GM19395 (cell line): Measurements from ENCODE around the gene LCE1A.

ENCODE experiments used
- ATAC-seq: cut with Tn5 transposase; IDR thresholded peaks from one replicate; pipeline ENCODE4 v1.9.1; 2021; ENCODE audit warnings: mild to moderate bottlenecking, moderate library complexity; ENCODE audit not compliant: unreplicated experiment

Gene LCE1A

DNA sequence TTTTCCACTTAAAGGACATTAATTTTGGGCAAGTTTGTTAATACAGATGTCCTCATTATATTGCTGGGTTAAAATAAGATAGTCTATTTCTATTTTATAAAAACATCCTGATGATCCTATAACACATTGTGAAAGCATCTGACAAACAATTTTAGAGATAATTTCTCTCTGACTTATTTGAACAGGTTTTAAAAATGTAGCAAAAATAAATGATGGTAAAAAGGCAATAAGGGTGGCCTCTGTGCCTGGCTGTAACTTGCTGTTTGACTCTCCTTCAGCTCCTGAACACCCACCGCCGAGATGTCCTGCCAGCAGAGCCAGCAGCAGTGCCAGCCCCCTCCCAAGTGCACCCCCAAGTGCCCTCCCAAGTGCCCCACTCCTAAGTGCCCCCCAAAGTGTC is at the start of gene LCE1A:
Gene LCE1A (plus strand): TSS at position 301 of the 400 bp plus-strand sequence. CDS start 0 bp downstream, at position 301.
- ATAC-seq: no peak

- ATAC-seq: no peak
These were observed 49.6 kb upstream of the LCE1A start for GRCh38 chr1:152777510-152778137.

DNA sequence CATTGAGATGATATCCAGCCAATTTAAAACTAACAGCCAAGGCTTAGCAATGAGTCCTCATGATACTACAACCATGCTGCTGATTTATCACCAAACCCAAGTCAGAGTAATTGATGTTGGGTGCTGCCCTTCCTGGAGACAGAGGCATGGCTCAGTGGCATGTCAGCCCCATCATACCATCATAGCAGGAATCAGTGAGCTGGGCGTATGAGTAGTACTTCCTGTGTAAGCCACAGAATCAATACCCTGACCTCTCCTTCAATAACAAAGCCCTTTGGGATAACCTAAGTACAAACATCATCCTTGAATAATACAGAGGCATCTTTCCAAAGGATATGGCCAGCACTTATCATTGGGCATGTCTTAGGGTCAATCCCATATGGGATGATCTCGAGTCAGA is 44.2 kb upstream of the LCE1A start:
- no peak for ATAC-seq

DNA sequence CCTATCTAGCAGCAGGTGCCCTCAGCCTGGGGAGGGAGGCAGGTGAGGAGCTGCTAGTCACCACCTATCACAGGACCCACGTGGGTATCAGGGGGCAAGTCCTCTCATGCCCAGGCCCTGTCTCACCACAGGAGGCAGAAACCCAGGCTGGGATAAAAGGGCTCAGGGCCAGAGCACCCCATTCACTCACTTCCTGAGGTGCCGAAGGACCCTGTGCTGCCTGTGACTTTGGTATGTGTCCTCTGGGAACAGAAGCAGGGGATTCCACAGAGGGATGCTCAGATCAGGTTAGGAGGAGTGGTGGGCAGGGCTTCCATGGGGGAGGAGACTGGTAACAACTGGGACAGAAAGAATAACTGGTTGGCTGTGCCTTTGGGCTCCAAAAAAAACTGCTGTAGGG is 41.2 kb upstream of the LCE1A start, which contains the start of gene LCE1E:
Gene LCE1E (plus strand): TSS at position 181 of the 400 bp plus-strand sequence. CDS start 1,043 bp downstream, outside the sequence.
- no peak for ATAC-seq

- no peak for ATAC-seq
These were observed 31.6 kb upstream of the LCE1A start for GRCh38 chr1:152795686-152796085.

GRCh38 chr1:152796421-152796820 is 30.9 kb upstream of the LCE1A start, which contains the start of gene LCE1D:
TSS of gene LCE1D (plus strand) at chr1:152796721. CDS start at chr1:152797795, 1,074 bp downstream.
- ATAC-seq: no peak

DNA sequence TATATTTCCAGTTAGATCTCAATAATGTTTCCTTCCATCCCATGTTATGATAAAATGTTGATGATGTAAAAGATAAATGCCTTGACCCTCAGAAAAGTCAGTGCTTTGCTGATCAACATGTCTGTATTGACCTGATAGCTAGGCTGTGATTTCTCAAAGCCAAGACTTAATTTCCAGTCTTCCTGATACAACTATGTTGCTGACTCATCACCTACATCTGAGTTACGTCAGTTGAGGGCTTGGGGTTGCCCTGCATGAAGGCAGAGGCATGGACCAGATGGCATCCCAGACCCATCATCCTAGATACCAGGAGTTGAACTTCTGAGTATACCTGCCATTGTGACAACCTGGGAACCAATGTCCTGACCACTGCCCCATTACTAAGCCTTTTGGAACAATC is 25.9 kb upstream of the LCE1A start:
- no peak for ATAC-seq

DNA sequence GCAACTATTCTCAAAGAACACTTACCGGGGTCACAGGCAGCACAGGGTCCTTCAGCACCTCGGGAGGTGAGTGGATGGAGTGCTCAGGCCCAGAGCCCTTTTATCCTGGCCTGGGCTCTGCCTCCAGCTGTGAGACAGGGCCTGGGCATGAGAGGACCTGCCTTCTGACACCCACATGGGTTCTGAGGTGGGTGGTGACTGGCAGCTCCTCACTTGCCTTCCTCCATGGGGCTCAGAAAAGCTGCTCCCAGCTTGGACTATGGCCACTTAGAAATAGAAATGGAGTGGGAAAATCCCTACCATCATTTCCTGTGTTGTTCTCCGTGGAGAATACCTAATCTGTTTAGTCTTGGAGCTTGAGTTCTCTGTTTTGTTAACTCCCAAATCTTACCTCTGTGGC is 20.7 kb upstream of the LCE1A start, which contains the start of gene LCE1C:
Gene LCE1C (minus strand): TSS at position 76 of the 400 bp plus-strand sequence. CDS start 1,173 bp downstream, outside the sequence.
- ATAC-seq: no peak

- ATAC-seq: no peak
These were observed 16.2 kb upstream of the LCE1A start for GRCh38 chr1:152811050-152811449.

DNA sequence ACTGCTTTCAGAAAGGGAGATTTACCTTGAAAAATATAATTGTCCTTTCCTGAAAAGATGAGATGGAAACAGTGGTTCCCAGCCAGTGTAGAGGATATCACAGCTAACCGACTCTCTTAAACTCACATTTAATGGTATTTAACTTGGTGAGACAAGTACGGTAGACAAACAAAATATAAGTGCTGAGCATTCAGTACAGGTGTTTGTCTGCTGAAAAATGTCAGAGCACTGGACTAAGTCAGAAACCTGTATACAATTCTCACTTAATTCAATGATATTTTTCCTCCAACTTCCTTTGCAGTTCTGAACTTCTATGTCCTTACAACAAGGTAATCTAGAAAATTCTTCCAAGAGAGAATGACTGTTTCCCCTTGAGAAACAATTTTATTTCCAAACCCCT is 15.6 kb upstream of the LCE1A start, which contains the start of gene LCE1B:
Gene LCE1B (plus strand): TSS at position 301 of the 400 bp plus-strand sequence. CDS start 476 bp downstream, outside the sequence.
- no peak for ATAC-seq

DNA sequence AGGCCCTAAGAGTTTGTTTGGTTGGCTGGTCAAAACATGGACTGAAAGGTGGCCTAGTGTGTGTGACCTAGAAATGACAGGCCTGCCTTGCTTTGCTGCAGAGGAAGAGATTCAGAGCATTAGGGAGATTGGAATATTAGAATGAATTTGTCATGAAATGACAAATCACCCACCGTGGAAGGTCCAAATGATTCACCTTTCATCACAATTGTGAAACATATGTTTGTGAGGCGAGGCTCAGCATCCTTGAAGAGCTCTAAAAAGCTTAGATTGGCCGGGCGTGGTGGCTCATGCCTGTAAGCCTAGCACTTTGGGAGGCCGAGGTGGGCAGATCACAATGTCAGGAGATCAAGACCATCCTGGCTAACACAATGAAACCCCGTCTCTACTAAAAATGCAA is 10.0 kb upstream of the LCE1A start:
- ATAC-seq: no peak

DNA sequence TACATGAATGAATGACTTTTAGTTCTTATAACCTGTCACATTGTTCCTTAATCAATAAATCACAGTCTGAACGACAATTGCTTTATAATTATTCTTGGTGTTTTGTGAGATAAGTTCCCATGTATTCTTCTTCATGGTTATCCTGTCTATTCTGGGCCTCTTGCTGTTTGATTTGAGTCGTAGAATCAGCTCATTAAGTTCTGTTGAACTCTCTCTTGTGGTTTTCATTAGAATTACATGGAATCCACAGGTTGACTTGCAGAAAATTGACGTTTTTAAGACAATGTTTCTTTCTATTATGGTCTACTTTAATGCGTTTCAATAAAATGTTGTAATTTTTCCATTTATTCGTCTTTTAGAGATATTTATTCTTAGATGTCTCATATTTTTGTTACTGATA is 4.0 kb upstream of the LCE1A start:
- ATAC-seq: no peak

- no peak for ATAC-seq
These were observed 2.3 kb upstream of the LCE1A start for GRCh38 chr1:152824964-152825363.

DNA sequence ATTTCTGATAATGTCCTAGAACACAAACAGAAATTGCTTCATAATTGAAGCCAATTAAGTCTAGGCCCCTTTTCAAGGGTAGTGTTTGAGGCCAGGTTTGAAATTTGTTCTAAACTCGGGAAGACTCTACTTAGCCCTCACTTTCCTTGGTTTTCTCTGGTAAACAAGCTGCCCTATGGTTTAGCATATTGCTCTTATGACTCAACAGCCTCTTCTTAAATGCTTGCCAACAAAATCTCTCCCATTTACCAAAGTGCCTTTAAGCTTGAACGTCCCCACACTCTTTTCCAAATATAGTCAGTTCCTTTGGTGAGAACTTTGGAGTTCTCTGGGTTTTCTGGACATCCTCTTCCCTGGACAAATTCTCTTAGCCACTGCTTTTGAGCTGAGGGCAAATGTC is 9.6 kb downstream of the LCE1A start:
- ATAC-seq: no peak

DNA sequence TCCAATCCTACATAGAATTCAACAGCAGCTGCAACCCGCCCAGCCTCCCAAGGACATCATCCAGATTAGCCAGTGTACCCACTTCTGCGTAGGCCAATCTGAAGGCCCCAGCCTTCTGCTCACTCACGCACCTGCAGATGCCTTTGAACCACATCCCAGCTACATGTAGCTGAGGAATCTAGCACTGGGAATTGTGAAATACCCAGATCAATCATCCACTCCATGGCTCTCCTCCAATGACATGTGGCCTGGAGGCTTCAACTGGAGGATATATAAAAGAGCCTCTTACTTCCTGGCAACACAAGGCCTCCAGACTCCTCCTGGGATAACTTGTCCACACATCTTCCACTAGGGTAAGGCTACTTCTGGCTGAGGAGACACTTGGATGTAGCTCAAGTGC is 15.3 kb downstream of the LCE1A start, which contains the start of gene LCE6A:
Gene LCE6A (plus strand): TSS at position 301 of the 400 bp plus-strand sequence. CDS start 665 bp downstream, outside the sequence.
- ATAC-seq: no peak

DNA sequence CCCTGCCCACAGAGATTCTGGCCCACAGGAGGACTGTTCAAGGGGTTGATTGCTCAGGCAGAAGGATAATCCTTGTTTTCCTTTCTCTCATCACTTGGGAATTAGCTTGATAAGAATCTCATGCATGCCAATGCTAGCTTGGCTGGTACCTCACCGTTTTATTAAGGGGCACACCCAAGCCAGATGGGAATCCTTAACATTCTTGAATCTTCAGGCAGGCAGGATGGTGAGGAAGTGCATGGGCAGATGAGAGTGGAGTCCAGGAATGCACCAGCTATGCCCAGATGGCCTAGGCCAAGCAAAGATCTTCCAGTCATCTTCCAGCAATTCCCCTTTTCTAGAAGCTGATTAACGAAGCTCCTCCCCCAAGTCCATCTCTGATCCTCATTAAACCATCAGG is 28.4 kb downstream of the LCE1A start:
- no peak for ATAC-seq

GRCh38 chr1:152858062-152858461 is 30.8 kb downstream of the LCE1A start:
- no peak for ATAC-seq

DNA sequence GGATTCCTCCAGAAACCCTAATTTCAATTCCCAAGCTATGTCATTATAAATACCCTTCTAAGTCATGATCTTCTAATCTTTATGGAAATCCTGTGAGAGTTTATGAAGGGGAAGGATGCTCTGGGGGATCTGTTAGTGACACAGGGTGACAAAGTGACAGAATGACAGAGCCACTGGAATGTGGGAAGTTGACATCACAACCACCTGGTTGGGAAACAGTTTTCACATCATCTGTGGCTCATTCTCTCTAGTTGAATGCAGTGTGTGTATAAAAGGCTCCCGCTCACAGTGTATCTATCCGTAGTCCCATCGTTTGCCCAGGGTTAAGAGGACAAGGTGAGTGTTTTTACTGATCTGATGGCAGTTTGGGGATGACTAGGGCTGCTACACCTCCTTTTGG is 32.4 kb downstream of the LCE1A start, which contains the start of gene LCE7A:
Gene LCE7A (plus strand): TSS at position 301 of the 400 bp plus-strand sequence. CDS start 702 bp downstream, outside the sequence.
- no peak for ATAC-seq

DNA sequence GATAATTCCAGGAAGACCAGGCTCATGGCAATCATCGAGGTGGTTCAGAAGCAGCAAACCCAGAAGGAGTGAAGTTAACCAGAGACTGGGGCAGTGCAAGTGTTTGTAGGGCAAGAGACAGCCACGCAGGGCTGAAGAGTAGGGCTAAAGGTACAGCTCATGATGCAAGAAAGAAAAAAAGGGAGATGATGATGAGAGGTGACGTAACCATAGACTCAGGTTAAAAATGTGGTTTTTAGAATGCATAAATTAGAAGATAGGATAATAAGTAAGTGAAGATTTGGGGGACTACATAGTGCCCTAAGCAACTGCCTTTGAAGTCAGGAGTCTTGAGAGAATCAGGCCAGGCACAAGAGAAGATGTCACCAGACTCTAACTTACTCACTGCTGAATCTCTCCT is 32.9 kb downstream of the LCE1A start:
- no peak for ATAC-seq

- no peak for ATAC-seq
These were observed 34.1 kb downstream of the LCE1A start for GRCh38 chr1:152861374-152861773.

DNA sequence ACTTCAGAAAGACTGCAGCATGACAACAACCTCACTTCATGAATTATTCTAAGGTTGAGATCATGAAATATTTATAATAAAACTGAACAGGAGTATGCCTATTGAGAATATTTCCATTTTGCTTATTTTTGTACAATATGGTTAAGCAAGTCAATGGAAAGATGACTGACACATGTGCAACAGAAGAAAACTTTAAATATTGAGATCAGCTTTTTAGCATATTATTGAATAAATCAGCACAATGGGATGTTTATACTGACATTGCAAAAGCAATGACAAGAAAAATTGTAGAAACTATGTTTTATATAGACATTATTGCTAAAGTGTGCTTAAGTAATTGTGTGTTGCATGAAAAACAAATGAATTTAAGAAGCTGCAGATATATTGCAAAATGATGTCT is 37.2 kb downstream of the LCE1A start:
- no peak for ATAC-seq

DNA sequence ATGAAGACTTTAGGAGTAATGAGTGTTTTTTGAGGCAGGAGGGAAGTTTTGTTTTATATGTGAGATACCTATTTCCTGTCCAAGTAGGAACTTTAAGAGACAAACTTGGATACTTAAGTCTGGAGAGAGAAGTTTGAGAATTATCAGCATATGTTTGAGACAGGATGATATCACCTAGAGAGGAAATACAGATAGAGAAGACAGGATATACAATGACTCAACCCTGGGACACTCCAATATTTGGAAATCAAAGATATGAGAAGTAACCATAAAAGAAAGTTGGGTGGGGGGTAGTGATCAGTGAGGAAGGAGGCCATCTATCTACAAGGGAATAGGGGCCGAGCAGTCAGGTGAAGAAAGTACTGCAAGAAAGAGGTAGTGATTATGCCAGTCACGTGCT is 39.0 kb downstream of the LCE1A start:
- no peak for ATAC-seq
